ENCODE results near the gene TGFBR2.

TGFBR2 gene

DNA sequence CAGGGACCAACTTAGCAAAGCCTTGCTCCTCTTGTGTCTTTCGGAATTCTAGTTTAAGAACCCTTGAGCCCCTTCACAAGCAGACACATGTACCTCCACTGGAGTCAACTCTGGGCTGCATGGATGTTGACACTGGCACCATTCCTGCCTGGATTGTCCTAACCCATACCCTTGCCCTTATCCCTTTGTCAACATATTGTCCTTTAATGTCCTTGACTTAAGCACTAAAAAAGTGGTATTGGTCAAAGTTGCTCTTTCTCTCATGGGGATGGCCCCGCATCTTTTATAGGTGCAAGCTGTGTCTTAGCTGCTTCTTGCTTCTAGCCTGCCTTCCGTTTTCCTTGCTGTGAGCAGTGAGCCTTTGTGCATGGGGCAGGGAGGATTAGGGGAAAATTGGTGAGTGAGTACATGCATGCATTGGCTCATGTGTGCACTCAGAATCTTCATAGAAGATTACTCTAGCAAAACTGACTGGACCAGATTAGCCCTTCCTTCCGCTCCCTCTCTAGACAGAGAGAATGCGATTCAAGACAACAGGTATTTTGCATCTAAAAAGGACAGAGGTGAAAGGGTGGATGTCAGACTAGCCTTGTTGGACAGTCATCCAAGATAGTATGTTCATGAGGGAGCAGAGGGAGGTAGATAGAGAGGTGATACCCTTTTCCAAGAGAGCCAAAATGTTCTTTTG, 42.4 kb downstream of the TGFBR2 start:
- Histone ChIP-seq H3K4me3 (ENCODE audit: low read depth, low read length) (no peak overlapping the region), H2AK5ac (ENCODE audit: low read length) (no peak overlapping the region), H3K4me1 (ENCODE audit: control insufficient read depth in 1 of 2, insufficient read depth in 2 of 2, low read length in 2 of 2) (peaks cover 3 to 4% of the 10 kb centered on the region in 2 experiments), H2AFZ (ENCODE audit: insufficient read depth, low read length, poor library complexity) (no peak overlapping the region), H3K18ac (ENCODE audit: low read length) (no peak overlapping the region), H3K23ac (ENCODE audit: low read length) (peak overlapping the region; percentile 18), H2BK120ac (ENCODE audit: insufficient read depth, low read length, poor library complexity) (no peak overlapping the region), H3K14ac (ENCODE audit: low read length) (no peak overlapping the region), H2BK5ac (ENCODE audit: low read depth, low read length, poor library complexity) (no peak overlapping the region), H3K79me2 (ENCODE audit: control insufficient read depth, insufficient read depth, low read length, poor library complexity) (no peaks in the 10 kb centered on the region), H3K9ac (ENCODE audit: low read length) (no peak overlapping the region), H3K36me3 (ENCODE audit: control insufficient read depth in 1 of 2, insufficient read depth in 2 of 2, low read length in 2 of 2) (peaks cover 2 to 39% of the 10 kb centered on the region in 2 experiments), H2BK12ac (ENCODE audit: low read length) (no peak overlapping the region), H3K79me1 (ENCODE audit: low read length) (no peaks in the 10 kb centered on the region), H3K9me3 (ENCODE audit: insufficient read depth, low read depth, low read length) (no peaks in the 10 kb centered on the region), H4K12ac (ENCODE audit: low read depth, low read length) (no peak overlapping the region), H4K91ac (ENCODE audit: low read depth, low read length) (no peak overlapping the region), H3K4me2 (ENCODE audit: low read length) (no peak overlapping the region), H3K4ac (ENCODE audit: low read depth, low read length) (no peak overlapping the region), H3K27ac (ENCODE audit: low read depth, low read length) (no peak overlapping the region), H4K8ac (ENCODE audit: low read depth, low read length) (no peak overlapping the region), H3K27me3 (ENCODE audit: insufficient read depth, low read length) (no peaks in the 10 kb centered on the region)
- no peak for DNase-seq
- WGBS (ENCODE audit: extremely low coverage, insufficient coverage, insufficient read length), result no CpG with 5 or more reads among the region's 5 CpGs

DNA sequence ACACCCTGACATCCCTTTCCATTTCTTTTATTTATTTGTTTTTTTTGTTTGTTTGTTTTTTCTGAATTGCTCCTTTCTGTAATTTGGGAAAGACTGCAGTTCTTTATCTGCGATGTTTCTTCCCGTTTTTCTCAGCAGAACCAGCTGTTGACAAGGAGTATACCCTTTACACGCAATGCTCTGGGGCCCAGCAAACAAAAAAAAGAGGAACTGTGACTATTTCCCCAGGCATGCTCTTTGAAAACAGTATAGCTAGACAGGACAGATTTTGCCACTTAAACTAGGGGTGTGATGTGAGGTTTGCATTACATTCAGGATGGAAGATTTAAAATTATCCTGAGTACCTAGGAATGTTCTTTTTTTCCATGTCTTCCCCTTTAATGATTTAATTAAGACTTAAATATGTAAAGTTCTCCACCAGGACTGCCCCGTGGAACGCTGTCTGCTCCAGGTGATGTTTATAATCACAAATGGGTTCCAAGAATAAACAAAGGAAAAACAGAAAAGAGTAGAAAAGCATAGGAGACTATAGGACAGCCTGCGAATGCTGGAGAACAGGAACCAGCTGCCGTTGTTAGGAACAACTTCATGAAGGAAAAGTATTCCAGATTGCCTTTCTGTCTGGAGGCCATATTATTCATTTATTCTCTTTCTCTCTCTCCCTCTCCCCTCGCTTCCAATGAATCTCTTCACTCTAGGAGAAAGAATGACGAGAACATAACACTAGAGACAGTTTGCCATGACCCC, 43.3 kb downstream of the TGFBR2 start:
- H3K4me2 ChIP-seq (ENCODE audit: low read length), result no peak overlapping the region
- H3K27ac ChIP-seq (ENCODE audit: low read depth, low read length), result no peak overlapping the region
- no peaks in the 10 kb centered on the region for H3K79me1 ChIP-seq (ENCODE audit: low read length)
- H4K8ac ChIP-seq (ENCODE audit: low read depth, low read length), result no peak overlapping the region
- H3K79me2 ChIP-seq (ENCODE audit: control insufficient read depth, insufficient read depth, low read length, poor library complexity), result no peaks in the 10 kb centered on the region
- no peak overlapping the region for H3K14ac ChIP-seq (ENCODE audit: low read length)
- H3K18ac ChIP-seq (ENCODE audit: low read length), result no peak overlapping the region
- H4K12ac ChIP-seq (ENCODE audit: low read depth, low read length), result no peak overlapping the region
- H3K4ac ChIP-seq (ENCODE audit: low read depth, low read length), result no peak overlapping the region
- H3K4me1 ChIP-seq (ENCODE audit: control insufficient read depth in 1 of 2, insufficient read depth in 2 of 2, low read length in 2 of 2), result peaks cover 3 to 4% of the 10 kb centered on the region in 2 experiments
- no peaks in the 10 kb centered on the region for H3K9me3 ChIP-seq (ENCODE audit: insufficient read depth, low read depth, low read length)
- H3K23ac ChIP-seq (ENCODE audit: low read length), result no peak overlapping the region
- H2BK12ac ChIP-seq (ENCODE audit: low read length), result no peak overlapping the region
- no peaks in the 10 kb centered on the region for H3K27me3 ChIP-seq (ENCODE audit: insufficient read depth, low read length)
- H2BK120ac ChIP-seq (ENCODE audit: insufficient read depth, low read length, poor library complexity), result no peak overlapping the region
- H3K9ac ChIP-seq (ENCODE audit: low read length), result no peak overlapping the region
- no peak overlapping the region for H2AFZ ChIP-seq (ENCODE audit: insufficient read depth, low read length, poor library complexity)
- H2BK5ac ChIP-seq (ENCODE audit: low read depth, low read length, poor library complexity), result no peak overlapping the region
- peaks cover 4 to 41% of the 10 kb centered on the region in 2 experiments for H3K36me3 ChIP-seq (ENCODE audit: control insufficient read depth in 1 of 2, insufficient read depth in 2 of 2, low read length in 2 of 2)
- peak in 1 of 2 donors; percentile 33 for DNase-seq
- H2AK5ac ChIP-seq (ENCODE audit: low read length), result no peak overlapping the region
- H3K4me3 ChIP-seq (ENCODE audit: low read depth, low read length), result no peak overlapping the region
- no CpG with 5 or more reads among the region's 9 CpGs for WGBS (ENCODE audit: extremely low coverage, insufficient coverage, insufficient read length)
- H4K91ac ChIP-seq (ENCODE audit: low read depth, low read length), result no peak overlapping the region

DNA sequence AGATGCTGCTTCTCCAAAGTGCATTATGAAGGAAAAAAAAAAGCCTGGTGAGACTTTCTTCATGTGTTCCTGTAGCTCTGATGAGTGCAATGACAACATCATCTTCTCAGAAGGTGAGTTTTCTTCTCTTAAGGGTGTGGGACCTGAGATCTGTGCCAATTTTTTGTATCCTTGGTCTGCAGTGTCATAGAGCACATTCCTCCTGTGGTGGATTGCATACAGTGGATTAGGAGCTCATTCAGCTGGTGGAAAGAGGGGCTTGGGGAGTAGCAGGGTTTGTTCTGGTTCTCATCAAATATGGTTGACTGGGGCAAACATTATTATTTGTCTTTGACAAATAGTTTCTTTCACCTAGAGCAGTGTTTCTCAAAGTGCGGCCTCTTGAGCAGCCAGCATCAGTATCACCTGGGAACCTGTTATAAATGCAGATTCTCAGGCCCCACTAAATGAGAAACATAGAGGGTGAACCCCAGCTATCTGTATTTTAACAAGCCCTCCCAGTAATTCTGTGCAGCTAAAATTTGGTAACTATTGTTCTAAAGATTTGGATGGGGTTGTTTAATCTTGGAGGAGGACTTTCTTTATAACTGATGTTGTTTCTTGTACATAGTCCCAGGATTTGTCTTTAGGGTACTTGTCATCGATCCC, 44.1 kb downstream of the TGFBR2 start:
- no peak overlapping the region for H2BK120ac ChIP-seq (ENCODE audit: insufficient read depth, low read length, poor library complexity)
- no CpG with 5 or more reads among the region's 2 CpGs for WGBS (ENCODE audit: extremely low coverage, insufficient coverage, insufficient read length)

DNA sequence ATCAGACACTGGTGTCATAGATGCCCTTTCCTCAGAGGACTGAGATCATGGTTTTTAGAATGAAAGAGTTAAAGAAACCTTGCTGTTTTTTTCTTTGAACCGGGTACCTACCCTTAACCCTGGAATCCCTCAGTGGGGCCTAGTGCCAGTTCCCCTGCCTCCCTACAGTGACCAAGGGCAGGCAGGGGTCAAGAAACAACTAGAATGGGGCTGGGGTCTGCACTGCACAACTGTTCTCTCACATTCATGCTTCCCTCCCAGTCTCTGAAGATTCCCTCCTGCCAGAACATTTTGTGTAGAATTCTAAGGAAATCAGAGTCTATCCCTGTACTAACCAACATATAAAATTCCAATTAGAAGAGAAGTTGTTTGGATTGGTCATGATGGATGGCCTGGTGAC, 47.9 kb downstream of the TGFBR2 start:
- Histone ChIP-seq H3K4me2 (ENCODE audit: low read length) (no peak overlapping the region), H2AK5ac (ENCODE audit: low read length) (no peak overlapping the region), H4K91ac (ENCODE audit: low read depth, low read length) (no peak overlapping the region), H3K36me3 (ENCODE audit: control insufficient read depth in 1 of 2, insufficient read depth in 2 of 2, low read length in 2 of 2) (peaks cover 10 to 36% of the 10 kb centered on the region in 2 experiments), H3K9me3 (ENCODE audit: insufficient read depth, low read depth, low read length) (no peaks in the 10 kb centered on the region), H3K23ac (ENCODE audit: low read length) (no peak overlapping the region), H3K18ac (ENCODE audit: low read length) (no peak overlapping the region), H3K27me3 (ENCODE audit: insufficient read depth, low read length) (no peaks in the 10 kb centered on the region), H3K14ac (ENCODE audit: low read length) (no peak overlapping the region), H3K4me3 (ENCODE audit: low read depth, low read length) (no peak overlapping the region), H3K27ac (ENCODE audit: low read depth, low read length) (no peak overlapping the region), H4K8ac (ENCODE audit: low read depth, low read length) (no peak overlapping the region), H2BK5ac (ENCODE audit: low read depth, low read length, poor library complexity) (no peak overlapping the region), H3K9ac (ENCODE audit: low read length) (no peak overlapping the region), H2AFZ (ENCODE audit: insufficient read depth, low read length, poor library complexity) (no peak overlapping the region), H3K79me2 (ENCODE audit: control insufficient read depth, insufficient read depth, low read length, poor library complexity) (peaks cover 2% of the 10 kb centered on the region), H2BK12ac (ENCODE audit: low read length) (no peak overlapping the region), H2BK120ac (ENCODE audit: insufficient read depth, low read length, poor library complexity) (no peak overlapping the region), H4K12ac (ENCODE audit: low read depth, low read length) (no peak overlapping the region), H3K4me1 (ENCODE audit: control insufficient read depth in 1 of 2, insufficient read depth in 2 of 2, low read length in 2 of 2) (peaks cover 7 to 15% of the 10 kb centered on the region in 2 experiments), H3K4ac (ENCODE audit: low read depth, low read length) (no peak overlapping the region), H3K79me1 (ENCODE audit: low read length) (peaks cover 8% of the 10 kb centered on the region)
- DNase-seq, result no peak
- no CpG with 5 or more reads among the region's 1 CpG for WGBS (ENCODE audit: extremely low coverage, insufficient coverage, insufficient read length)

More for the DNA sequence above, 44.1 kb downstream of the TGFBR2 start:
- Histone ChIP-seq H2AFZ (ENCODE audit: insufficient read depth, low read length, poor library complexity) (no peak overlapping the region), H2AK5ac (ENCODE audit: low read length) (no peak overlapping the region), H3K27ac (ENCODE audit: low read depth, low read length) (no peak overlapping the region), H3K79me1 (ENCODE audit: low read length) (no peaks in the 10 kb centered on the region), H4K12ac (ENCODE audit: low read depth, low read length) (no peak overlapping the region), H3K23ac (ENCODE audit: low read length) (no peak overlapping the region), H3K18ac (ENCODE audit: low read length) (no peak overlapping the region), H3K79me2 (ENCODE audit: control insufficient read depth, insufficient read depth, low read length, poor library complexity) (no peaks in the 10 kb centered on the region), H3K27me3 (ENCODE audit: insufficient read depth, low read length) (no peaks in the 10 kb centered on the region), H3K4ac (ENCODE audit: low read depth, low read length) (no peak overlapping the region), H3K9me3 (ENCODE audit: insufficient read depth, low read depth, low read length) (no peaks in the 10 kb centered on the region), H3K9ac (ENCODE audit: low read length) (no peak overlapping the region), H3K4me1 (ENCODE audit: control insufficient read depth in 1 of 2, insufficient read depth in 2 of 2, low read length in 2 of 2) (peaks cover 3 to 4% of the 10 kb centered on the region in 2 experiments), H4K91ac (ENCODE audit: low read depth, low read length) (no peak overlapping the region), H3K36me3 (ENCODE audit: control insufficient read depth in 1 of 2, insufficient read depth in 2 of 2, low read length in 2 of 2) (peaks cover 4 to 45% of the 10 kb centered on the region in 2 experiments), H3K4me2 (ENCODE audit: low read length) (no peak overlapping the region), H3K4me3 (ENCODE audit: low read depth, low read length) (no peak overlapping the region), H2BK12ac (ENCODE audit: low read length) (no peak overlapping the region), H3K14ac (ENCODE audit: low read length) (no peak overlapping the region), H2BK5ac (ENCODE audit: low read depth, low read length, poor library complexity) (no peak overlapping the region), H4K8ac (ENCODE audit: low read depth, low read length) (no peak overlapping the region)
- no peak for DNase-seq
